HEK293 (cell line): ENCODE measurements around the gene IL17REL.

Experiments
- ZFP3 ChIP-seq: fragments of 450-650 bp; formaldehyde crosslinking; IDR thresholded peaks from 2 replicates; pipeline ENCODE4 v1.5.1; 2016; ENCODE audit warnings: low read depth, missing biosample characterization, missing genetic modification characterization
- ZNF16 ChIP-seq: fragments of 450-650 bp; formaldehyde crosslinking; IDR thresholded peaks from 2 replicates; pipeline ENCODE4 v1.5.1; 2016; ENCODE audit warnings: low read depth, missing biosample characterization, missing genetic modification characterization
- ZNF549 ChIP-seq: fragments of 450-650 bp; IDR thresholded peaks from 2 replicates; pipeline ENCODE4 v1.5.1; 2018; ENCODE audit warnings: missing biosample characterization, missing genetic modification characterization, mild to moderate bottlenecking, inconsistent platforms, moderate library complexity

DNA sequence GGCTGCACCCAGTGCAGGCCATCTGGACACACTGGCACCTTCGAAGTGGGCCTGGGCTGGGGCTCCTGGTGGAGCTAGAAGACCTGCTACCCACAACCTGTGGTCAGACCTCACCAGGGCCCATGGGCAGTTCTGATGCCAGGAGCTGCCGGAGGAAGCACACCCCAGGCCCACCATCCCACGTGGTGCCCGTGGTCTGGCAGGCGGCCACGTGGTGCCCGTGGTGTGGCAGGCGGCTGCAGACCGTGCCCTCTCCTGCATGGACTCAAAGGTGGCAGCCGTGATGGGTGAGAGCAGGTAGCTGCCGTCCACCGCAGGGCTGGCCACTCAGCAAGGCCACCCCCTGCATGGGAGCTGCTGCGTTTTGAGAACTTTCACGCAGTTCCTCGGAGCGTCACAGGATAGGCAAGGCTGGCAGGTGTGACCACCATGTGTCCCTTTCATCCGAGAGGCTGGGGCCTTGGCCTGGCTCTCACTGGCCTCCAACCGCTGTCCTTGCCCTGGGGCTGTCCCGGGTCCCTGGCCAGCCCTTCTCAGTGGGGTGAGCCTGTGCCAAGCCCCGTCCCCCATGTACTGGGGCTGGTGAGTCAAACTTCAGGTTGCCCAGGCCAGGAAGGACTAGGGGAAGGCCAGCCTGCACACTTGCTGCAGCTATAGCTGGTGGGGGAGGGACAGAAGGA is 3.9 kb upstream of the IL17REL start:
- no peak for TF ChIP-seq ZNF16
- no peak for TF ChIP-seq ZFP3
- TF ChIP-seq ZNF549: no peak
